Large intestine (tissue), 12 donors: Measurements from ENCODE around the gene SMOC2. TPM values are rescaled to one million over a fixed set of nuclear protein-coding genes. Genes with fewer than 3 reads are reported as not detected.
A peak's percentile ranks its signal among the peaks of the same experiment; 100 is the strongest.

Source experiments
- DNase-seq, 2 donors: peaks; one replicate each; pipeline versions ENCODE4 v3.0.0 to v3.0.0-alpha.2; 2013
- H3K27ac ChIP-seq: one replicate; pipeline ENCODE4 v1.5.1; 2013; ENCODE audit warnings: low read length
- H3K27me3 ChIP-seq: 2 replicates; pipeline ENCODE4 v1.6.1; 2013; ENCODE audit warnings: low read length; ENCODE audit not compliant: control insufficient read depth, insufficient read depth
- H3K36me3 ChIP-seq: 2 replicates; pipeline ENCODE4 v1.6.1; 2013; ENCODE audit warnings: low read length; ENCODE audit not compliant: control insufficient read depth, insufficient read depth
- H3K4me1 ChIP-seq: one replicate; pipeline ENCODE4 v1.6.1; 2013; ENCODE audit warnings: low read length; ENCODE audit not compliant: control insufficient read depth, insufficient read depth
- H3K4me3 ChIP-seq: one replicate; pipeline ENCODE4 v1.5.1; 2013; ENCODE audit warnings: low read length
- H3K9me3 ChIP-seq: one replicate; pipeline ENCODE4 v1.6.1; 2013; ENCODE audit warnings: mild to moderate bottlenecking, low read depth, low read length, moderate library complexity; ENCODE audit not compliant: control insufficient read depth
- WGBS: methylation state at CpG from one replicate; pipeline ENCODE4 v1.1.5; 2013; ENCODE audit warnings: low lambda C conversion rate; ENCODE audit not compliant: insufficient coverage; 5-methylcytosine and 5-hydroxymethylcytosine counted together
- long read RNA-seq, 11 donors: transcript quantifications; one replicate each; lab custom pipeline, GENCODE V29; 2026
- polyA plus RNA-seq: library from polyadenylated mRNA; unstranded; fragments of 120-200 nt; gene quantifications from one replicate; pipeline ENCODE4 v1.2.1, GENCODE V29; 2013

Gene SMOC2
- polyA plus RNA-seq, result 15.9 TPM
- long read RNA-seq, donor 1, partial matches to known transcripts, result 0 of 2 reads
- long read RNA-seq, donor 1, other reads (novel, unspliced or antisense), result 0 of 2 reads
- long read RNA-seq, donor 2, partial matches to known transcripts, result 0 of 3 reads
- long read RNA-seq, donor 2, other reads (novel, unspliced or antisense), result 0 of 3 reads
- long read RNA-seq, donor 3, partial matches to known transcripts, result 0 of 1 reads
- long read RNA-seq, donor 3, other reads (novel, unspliced or antisense), result 0 of 1 reads
- long read RNA-seq, donor 4, result 0 reads
- long read RNA-seq, donor 5, partial matches to known transcripts, result 0 of 2 reads
- long read RNA-seq, donor 5, other reads (novel, unspliced or antisense), result 0 of 2 reads
- long read RNA-seq, donor 6, partial matches to known transcripts, result 0 of 2 reads
- long read RNA-seq, donor 6, other reads (novel, unspliced or antisense), result 0 of 2 reads
- long read RNA-seq, donor 7, partial matches to known transcripts, result 5 of 5 reads
- long read RNA-seq, donor 7, other reads (novel, unspliced or antisense), result 0 of 5 reads
- long read RNA-seq, donor 8, partial matches to known transcripts, result 5 of 7 reads
- long read RNA-seq, donor 8, other reads (novel, unspliced or antisense), result 0 of 7 reads
- long read RNA-seq, donor 9, partial matches to known transcripts, result 0 of 2 reads
- long read RNA-seq, donor 9, other reads (novel, unspliced or antisense), result 0 of 2 reads
- long read RNA-seq, donor 10, partial matches to known transcripts, result 0 of 2 reads
- long read RNA-seq, donor 10, other reads (novel, unspliced or antisense), result 0 of 2 reads
- long read RNA-seq, donor 11, partial matches to known transcripts, result 0 of 4 reads
- long read RNA-seq, donor 11, other reads (novel, unspliced or antisense), result 0 of 4 reads

DNA sequence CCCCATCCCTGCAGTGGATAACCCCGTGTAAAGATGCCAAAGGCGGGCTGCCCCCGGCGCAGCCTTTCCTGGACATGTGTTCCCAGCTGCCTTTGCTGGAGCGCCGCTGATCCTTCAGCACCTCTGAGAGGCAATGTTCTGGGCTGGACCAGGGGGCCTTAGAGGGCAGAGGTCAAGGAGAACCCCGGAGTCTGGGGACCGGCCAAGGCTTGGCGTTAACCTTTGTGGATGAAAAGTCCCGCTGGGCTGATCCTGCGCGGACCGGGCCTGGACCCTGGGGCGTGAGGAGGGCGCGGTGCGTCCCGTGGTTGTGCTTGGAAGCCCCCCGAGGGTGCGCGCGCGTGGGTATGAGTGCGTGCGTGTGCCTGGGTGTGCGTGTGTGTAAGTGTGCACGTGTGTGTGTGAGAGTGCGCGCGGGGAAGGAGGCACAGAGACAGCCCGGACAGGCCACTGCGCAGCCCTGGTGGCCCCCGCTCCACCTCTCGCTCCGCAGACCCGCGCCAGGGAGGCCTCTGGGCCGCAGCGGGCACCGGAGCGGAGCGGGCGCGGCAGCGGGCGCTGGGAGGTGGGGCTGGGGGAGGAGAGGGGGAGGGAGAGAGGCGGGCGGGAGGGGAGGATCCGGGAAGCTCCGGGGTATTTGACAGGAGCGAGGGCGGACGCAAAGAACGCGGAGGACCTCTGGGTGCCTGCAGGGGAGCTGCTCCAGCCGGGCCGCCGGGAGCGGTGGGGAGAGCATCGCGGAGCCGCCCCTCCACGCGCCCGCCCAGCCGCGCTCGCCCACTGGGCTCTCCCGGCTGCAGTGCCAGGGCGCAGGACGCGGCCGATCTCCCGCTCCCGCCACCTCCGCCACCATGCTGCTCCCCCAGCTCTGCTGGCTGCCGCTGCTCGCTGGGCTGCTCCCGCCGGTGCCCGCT is at the start of gene SMOC2:
SMOC2 (plus strand) TSS at position 665 of the 914 bp plus-strand sequence; CDS start at position 852, 187 bp downstream.
- H3K4me3 ChIP-seq, result peak within 1 kb of the TSS; percentile 29
- H3K9me3 ChIP-seq, result no peaks in the 10 kb centered on the region
- H3K4me1 ChIP-seq, result peaks cover 4% of the 10 kb centered on the region
- no CpG with 5 or more reads among the region's 81 CpGs for WGBS
- DNase-seq, result peak in 1 of 2 donors; percentile 38
- peaks cover 65% of the 10 kb centered on the region for H3K27me3 ChIP-seq
- no peaks in the 10 kb centered on the region for H3K36me3 ChIP-seq
- no peak within 1 kb of the TSS for H3K27ac ChIP-seq

GRCh38 chr6:168393126-168393870 is 47.7 kb upstream of the SMOC2 start:
- no peaks in the 10 kb centered on the region for H3K36me3 ChIP-seq
- H3K27me3 ChIP-seq, result peaks cover 7% of the 10 kb centered on the region
- WGBS, result no CpG with 5 or more reads among the region's 23 CpGs
- DNase-seq, result no peak
- H3K9me3 ChIP-seq, result no peaks in the 10 kb centered on the region
- H3K4me3 ChIP-seq, result no peak overlapping the region
- H3K4me1 ChIP-seq, result no peaks in the 10 kb centered on the region
- no peak overlapping the region for H3K27ac ChIP-seq

GRCh38 chr6:168394606-168395005 is 46.4 kb upstream of the SMOC2 start:
- no peaks in the 10 kb centered on the region for H3K9me3 ChIP-seq
- no peak overlapping the region for H3K4me3 ChIP-seq
- no CpG with 5 or more reads among the region's 12 CpGs for WGBS
- no peak for DNase-seq
- no peaks in the 10 kb centered on the region for H3K36me3 ChIP-seq
- H3K27ac ChIP-seq, result no peak overlapping the region
- H3K27me3 ChIP-seq, result peaks cover 3% of the 10 kb centered on the region
- H3K4me1 ChIP-seq, result no peaks in the 10 kb centered on the region

DNA sequence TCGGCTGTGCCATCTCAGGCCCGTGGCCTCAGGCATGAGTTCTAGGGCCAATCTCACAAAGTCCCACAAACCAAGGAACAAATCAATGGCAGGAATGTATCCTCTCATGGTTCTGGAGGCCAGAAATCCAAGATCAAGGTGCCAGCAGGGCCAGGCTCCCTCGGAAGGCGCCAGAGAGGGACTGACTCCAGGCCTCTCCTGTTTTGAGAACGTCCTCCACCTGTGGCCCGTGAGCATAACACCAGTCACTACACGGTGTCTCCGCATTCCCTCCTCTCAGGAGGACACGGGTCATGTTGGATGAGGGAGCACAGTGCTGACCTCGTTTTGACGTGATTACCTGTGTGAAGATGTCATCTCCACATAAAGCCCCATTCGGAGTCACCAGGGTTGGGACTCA is 45.0 kb upstream of the SMOC2 start:
- H3K36me3 ChIP-seq, result no peaks in the 10 kb centered on the region
- DNase-seq, result no peak
- no peak overlapping the region for H3K27ac ChIP-seq
- no peaks in the 10 kb centered on the region for H3K9me3 ChIP-seq
- peaks cover 5% of the 10 kb centered on the region for H3K27me3 ChIP-seq
- no peaks in the 10 kb centered on the region for H3K4me1 ChIP-seq
- no CpG with 5 or more reads among the region's 12 CpGs for whole genome bisulfite sequencing
- H3K4me3 ChIP-seq, result no peak overlapping the region

GRCh38 chr6:168396561-168396960 is 44.4 kb upstream of the SMOC2 start:
- H3K27me3 ChIP-seq, result peaks cover 5% of the 10 kb centered on the region
- H3K9me3 ChIP-seq, result no peaks in the 10 kb centered on the region
- WGBS, result 93% methylated on average over 3 of the region's 16 CpGs
- no peak for DNase-seq
- no peak overlapping the region for H3K27ac ChIP-seq
- H3K4me1 ChIP-seq, result no peaks in the 10 kb centered on the region
- no peak overlapping the region for H3K4me3 ChIP-seq
- no peaks in the 10 kb centered on the region for H3K36me3 ChIP-seq

DNA sequence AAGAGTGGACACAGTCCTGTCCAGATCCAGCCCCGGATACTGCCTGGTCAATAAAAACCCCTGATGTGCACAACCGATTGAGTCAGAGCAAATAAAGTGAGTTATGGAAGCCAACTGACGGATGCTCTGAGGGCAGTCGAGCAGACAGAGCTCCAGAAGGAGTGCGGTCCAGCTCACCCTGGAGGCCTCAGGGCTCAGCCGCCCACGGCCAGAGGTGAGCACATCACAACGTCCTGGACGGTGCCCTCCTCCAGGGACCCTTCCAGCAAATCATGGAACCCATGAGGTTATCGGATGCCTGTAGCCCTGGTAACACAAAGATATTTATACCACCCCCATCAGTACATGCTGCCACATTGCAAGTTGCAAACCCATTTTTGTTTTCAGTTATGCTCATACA is 44.0 kb upstream of the SMOC2 start:
- DNase-seq, result no peak
- no peaks in the 10 kb centered on the region for H3K4me1 ChIP-seq
- no peak overlapping the region for H3K27ac ChIP-seq
- WGBS, result no CpG with 5 or more reads among the region's 10 CpGs
- no peaks in the 10 kb centered on the region for H3K36me3 ChIP-seq
- H3K9me3 ChIP-seq, result no peaks in the 10 kb centered on the region
- no peak overlapping the region for H3K4me3 ChIP-seq
- peaks cover 5% of the 10 kb centered on the region for H3K27me3 ChIP-seq

- no peak for DNase-seq
- peaks cover 8% of the 10 kb centered on the region for H3K27me3 ChIP-seq
- H3K9me3 ChIP-seq, result no peaks in the 10 kb centered on the region
- H3K4me3 ChIP-seq, result no peak overlapping the region
- H3K36me3 ChIP-seq, result no peaks in the 10 kb centered on the region
- no CpG with 5 or more reads among the region's 2 CpGs for WGBS
- no peaks in the 10 kb centered on the region for H3K4me1 ChIP-seq
- H3K27ac ChIP-seq, result no peak overlapping the region
Measured at GRCh38 chr6:168400037-168400436, 40.9 kb upstream of the SMOC2 start.

- Histone ChIP-seq H3K27me3 (peaks cover 8% of the 10 kb centered on the region), H3K36me3 (no peaks in the 10 kb centered on the region), H3K9me3 (no peaks in the 10 kb centered on the region), H3K27ac (no peak overlapping the region), H3K4me1 (no peaks in the 10 kb centered on the region), H3K4me3 (no peak overlapping the region)
- no CpG with 5 or more reads among the region's 9 CpGs for WGBS
- no peak for DNase-seq
Measured at GRCh38 chr6:168403370-168404005, 37.5 kb upstream of the SMOC2 start.

DNA sequence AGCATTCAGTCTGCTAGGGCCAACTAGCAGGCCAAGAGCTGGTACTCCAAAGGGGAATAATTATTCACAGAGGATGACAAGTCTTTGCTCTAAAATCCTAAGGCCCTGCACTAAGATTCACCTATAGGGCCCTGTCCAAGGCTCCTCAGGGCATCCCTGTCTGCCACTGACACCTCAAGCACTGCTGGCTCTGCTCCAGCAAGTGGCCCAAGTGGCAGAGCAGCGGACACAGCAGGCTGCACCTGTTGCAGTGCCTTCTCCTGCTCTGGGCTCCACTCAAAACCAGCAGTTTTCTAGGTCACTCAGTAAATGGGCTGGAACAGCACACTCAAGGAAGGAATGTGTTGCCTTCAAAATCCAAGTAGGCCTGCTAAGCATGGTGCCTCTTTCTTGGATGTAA is 36.4 kb upstream of the SMOC2 start:
- no peak for DNase-seq
- no peak overlapping the region for H3K4me3 ChIP-seq
- no peaks in the 10 kb centered on the region for H3K4me1 ChIP-seq
- H3K9me3 ChIP-seq, result no peaks in the 10 kb centered on the region
- no CpG with 5 or more reads among the region's 1 CpG for WGBS
- H3K27ac ChIP-seq, result no peak overlapping the region
- H3K27me3 ChIP-seq, result peaks cover 8% of the 10 kb centered on the region
- H3K36me3 ChIP-seq, result no peaks in the 10 kb centered on the region
